Measurements from ENCODE around the gene ARHGAP24. TPM values are rescaled to one million over a fixed set of nuclear protein-coding genes. Genes with fewer than 3 reads are reported as not detected.

Gene ARHGAP24
- total RNA-seq, 4 donors from 2014 or later = 3.6 to 35.3 (median 7.2) TPM

DNA sequence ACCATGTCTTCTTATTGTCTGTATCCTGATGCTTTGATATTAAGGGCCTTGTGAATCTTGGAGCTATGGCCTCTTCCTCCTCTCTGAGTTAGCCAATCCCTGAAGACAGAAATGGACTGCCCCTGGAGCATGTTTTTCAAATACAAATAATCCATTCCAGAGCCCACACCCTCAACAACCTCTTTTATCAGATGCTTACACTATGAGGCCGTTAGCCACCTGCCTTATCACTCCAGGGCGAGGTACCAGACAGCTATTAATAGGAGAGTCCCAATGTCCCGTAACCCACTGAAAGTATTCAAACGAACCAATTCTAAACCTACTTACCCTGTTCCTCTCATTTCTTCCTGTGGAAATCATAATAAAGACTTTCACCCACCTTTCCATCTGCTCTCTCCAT, 165.0 kb downstream of the ARHGAP24 start:
- intact Hi-C loops (cut with DNase I) = no loop called here
- 83 to 85% methylated on average over 4 of the region's 4 CpGs for WGBS, 2 donors
- H3K4me3 ChIP-seq = no peak overlapping the region
- H3K4me1 ChIP-seq = no peaks in the 10 kb centered on the region
- H3K27ac ChIP-seq = no peak overlapping the region
- H3K36me3 ChIP-seq = no peaks in the 10 kb centered on the region
- no peak for DNase-seq
- no peaks in the 10 kb centered on the region for H3K9me3 ChIP-seq
- TF ChIP-seq, protein P1, sequence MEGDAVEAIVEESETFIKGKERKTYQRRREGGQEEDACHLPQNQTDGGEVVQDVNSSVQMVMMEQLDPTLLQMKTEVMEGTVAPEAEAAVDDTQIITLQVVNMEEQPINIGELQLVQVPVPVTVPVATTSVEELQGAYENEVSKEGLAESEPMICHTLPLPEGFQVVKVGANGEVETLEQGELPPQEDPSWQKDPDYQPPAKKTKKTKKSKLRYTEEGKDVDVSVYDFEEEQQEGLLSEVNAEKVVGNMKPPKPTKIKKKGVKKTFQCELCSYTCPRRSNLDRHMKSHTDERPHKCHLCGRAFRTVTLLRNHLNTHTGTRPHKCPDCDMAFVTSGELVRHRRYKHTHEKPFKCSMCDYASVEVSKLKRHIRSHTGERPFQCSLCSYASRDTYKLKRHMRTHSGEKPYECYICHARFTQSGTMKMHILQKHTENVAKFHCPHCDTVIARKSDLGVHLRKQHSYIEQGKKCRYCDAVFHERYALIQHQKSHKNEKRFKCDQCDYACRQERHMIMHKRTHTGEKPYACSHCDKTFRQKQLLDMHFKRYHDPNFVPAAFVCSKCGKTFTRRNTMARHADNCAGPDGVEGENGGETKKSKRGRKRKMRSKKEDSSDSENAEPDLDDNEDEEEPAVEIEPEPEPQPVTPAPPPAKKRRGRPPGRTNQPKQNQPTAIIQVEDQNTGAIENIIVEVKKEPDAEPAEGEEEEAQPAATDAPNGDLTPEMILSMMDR (IDR thresholded peaks at IDR 0.05) = no peak
- no peak for TF ChIP-seq POLR2A (IDR thresholded peaks at IDR 0.05)
- no peaks in the 10 kb centered on the region for H3K27me3 ChIP-seq

DNA sequence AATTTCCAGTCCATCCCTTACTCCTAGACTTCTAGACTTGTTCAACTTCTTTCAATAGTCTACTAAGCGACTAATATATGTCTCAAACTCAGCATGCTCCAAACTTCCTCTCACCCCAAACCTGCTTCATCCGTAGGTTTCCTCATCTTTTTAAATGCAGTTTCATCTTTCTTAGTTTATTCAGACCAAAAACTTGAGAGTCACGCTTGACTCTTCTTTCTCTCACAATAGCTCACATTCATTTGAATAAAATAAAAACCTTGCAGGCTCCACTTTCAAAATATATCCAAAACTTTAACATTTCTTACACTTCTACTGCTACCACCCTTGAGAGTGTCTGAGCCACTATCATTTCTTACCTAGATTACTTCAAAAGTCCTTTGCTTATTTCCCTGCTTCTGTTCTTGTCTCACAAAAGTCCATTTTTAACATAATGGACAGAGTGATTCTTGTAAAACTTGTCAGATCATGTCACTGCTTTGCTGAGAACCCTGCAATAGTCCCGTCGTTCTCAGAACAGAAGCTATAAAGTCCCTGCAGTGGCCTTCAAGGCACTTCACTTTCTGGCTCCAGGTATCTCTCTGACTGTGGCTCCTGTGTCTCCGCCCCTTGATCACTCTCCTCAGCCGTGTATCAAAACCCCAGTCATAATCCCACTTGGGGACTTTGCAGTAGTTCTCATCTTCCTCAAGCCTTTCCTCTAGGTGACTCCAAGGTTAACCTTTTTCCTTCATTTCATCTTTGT, 167.6 kb downstream of the ARHGAP24 start:
- H3K4me3 ChIP-seq = no peak overlapping the region
- no peaks in the 10 kb centered on the region for H3K36me3 ChIP-seq
- no peaks in the 10 kb centered on the region for H3K9me3 ChIP-seq
- no peaks in the 10 kb centered on the region for H3K4me1 ChIP-seq
- DNase-seq = no peak
- no peak overlapping the region for H3K27ac ChIP-seq
- 66 to 75% methylated on average over 7 of the region's 7 CpGs for WGBS, 2 donors
- intact Hi-C loops (cut with DNase I) = no loop called here
- no peaks in the 10 kb centered on the region for H3K27me3 ChIP-seq
- TF ChIP-seq, protein P1 (IDR thresholded peaks at IDR 0.05) = no peak
- no peak for TF ChIP-seq POLR2A (IDR thresholded peaks at IDR 0.05)

DNA sequence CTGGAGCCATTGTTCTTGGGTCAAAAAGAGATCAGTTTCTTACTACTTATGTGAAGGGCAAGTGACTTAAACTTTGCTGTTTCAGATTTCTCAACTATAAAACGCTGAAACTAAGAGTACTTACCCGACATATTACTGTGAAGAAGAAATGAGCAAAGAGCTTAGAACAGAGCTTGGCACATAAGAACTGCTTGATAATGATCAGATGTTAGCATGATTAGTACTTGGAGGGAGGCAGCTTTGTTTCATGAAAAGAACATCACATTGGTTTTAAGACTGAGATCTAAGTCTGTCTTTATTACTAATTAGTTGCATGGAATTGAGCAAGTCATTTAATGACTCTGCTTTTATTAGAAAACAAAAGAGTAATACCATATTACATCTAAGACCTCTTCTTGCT, 169.1 kb downstream of the ARHGAP24 start:
- Histone ChIP-seq H3K36me3 (no peaks in the 10 kb centered on the region), H3K27ac (no peak overlapping the region), H3K4me3 (no peak overlapping the region), H3K27me3 (no peaks in the 10 kb centered on the region), H3K4me1 (no peaks in the 10 kb centered on the region), H3K9me3 (no peaks in the 10 kb centered on the region)
- no peak for DNase-seq
- no peak for TF ChIP-seq POLR2A (IDR thresholded peaks at IDR 0.05)
- TF ChIP-seq, protein P1 (IDR thresholded peaks at IDR 0.05) = no peak
- intact Hi-C loops (cut with DNase I) = no loop called here
- 70 to 79% methylated on average over 2 of the region's 2 CpGs for WGBS, 2 donors

DNA sequence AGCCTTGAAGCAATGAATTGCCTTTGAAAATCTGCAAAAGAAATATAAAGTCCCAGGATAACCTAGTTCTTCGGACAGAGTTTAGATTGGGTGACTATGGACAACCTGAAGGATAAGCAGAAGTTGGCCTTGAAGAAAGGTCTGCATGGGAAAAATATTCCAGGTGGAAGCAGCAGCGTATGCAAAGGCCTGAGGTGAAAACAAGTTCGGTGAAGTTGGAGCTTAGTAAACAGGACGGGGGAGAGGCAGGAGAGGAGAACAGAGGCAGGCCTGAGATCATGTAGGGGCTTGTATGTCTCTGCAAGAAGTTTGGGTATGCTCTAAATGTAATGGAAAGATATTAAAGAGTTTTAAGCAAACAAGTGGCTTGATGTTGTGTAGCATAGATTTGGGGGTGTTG, 176.0 kb downstream of the ARHGAP24 start:
- intact Hi-C loops (cut with DNase I) = no loop called here
- H3K4me3 ChIP-seq = no peak overlapping the region
- H3K27me3 ChIP-seq = no peaks in the 10 kb centered on the region
- DNase-seq = no peak
- no peaks in the 10 kb centered on the region for H3K9me3 ChIP-seq
- peaks cover 0 to 15% (median 0%) of the 10 kb centered on the region in 3 donors for H3K4me1 ChIP-seq
- WGBS, 2 donors = 43 to 53% methylated on average over 4 of the region's 4 CpGs
- peak overlapping the region in 1 of 4 donors; percentile 1 for H3K27ac ChIP-seq
- no peaks in the 10 kb centered on the region for H3K36me3 ChIP-seq
- no peak for TF ChIP-seq POLR2A (IDR thresholded peaks at IDR 0.05)
- TF ChIP-seq, protein P1 (IDR thresholded peaks at IDR 0.05) = no peak

DNA sequence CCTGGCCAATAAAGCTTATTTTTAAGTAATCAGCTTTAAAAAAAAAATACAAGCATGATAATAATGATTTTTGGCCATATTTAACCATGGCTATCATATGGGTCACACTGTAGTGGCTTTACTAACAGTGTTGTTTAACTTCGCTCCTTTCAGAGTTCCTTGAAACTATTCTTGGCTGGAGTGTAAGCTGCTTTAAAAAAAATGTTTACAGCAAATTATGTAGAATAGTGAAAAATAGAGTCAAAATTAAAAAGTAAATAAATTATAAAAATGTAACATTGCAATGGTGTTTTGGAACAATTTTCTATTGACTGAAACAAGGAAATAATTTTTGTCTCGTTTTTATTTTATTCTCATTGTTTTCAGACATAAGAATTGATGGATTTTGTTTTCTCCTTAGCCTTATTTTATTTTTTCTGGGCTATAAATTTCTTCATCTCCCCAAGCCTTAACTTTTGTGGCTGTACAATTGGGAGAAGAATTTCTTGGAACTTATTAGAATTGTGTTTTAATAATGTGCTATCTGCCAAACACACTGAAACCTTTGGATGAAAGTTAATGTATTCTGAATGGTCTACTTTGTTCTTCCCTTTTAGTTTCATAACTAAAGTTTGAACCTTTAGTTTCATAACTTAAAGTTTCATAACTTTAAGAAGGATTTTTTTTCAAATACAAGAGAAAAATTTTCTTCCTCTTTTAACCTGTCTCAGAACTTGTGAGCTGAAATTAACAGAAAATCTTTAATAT, 182.0 kb downstream of the ARHGAP24 start:
- H3K9me3 ChIP-seq = no peaks in the 10 kb centered on the region
- no peaks in the 10 kb centered on the region for H3K4me1 ChIP-seq
- DNase-seq = no peak
- WGBS, 2 donors = 77% methylated on average over 2 of the region's 2 CpGs
- TF ChIP-seq POLR2A (IDR thresholded peaks at IDR 0.05) = no peak
- TF ChIP-seq, protein P1 (IDR thresholded peaks at IDR 0.05) = no peak
- no peaks in the 10 kb centered on the region for H3K27me3 ChIP-seq
- no peak overlapping the region for H3K4me3 ChIP-seq
- no peak overlapping the region for H3K27ac ChIP-seq
- intact Hi-C loops (cut with DNase I) = no loop called here
- H3K36me3 ChIP-seq = no peaks in the 10 kb centered on the region

All from esophagus squamous epithelium (tissue), 5 donors.